PC-9 (cell line): ENCODE measurements around the gene OAF. TPM values are rescaled to one million over a fixed set of nuclear protein-coding genes. Genes with fewer than 3 reads are reported as not detected.

ENCODE experiments used
- BruUV-seq: library from RNA; stranded (reverse); fragments of 400-500 nt; replicated peaks from 2 replicates; lab custom pipeline; 2021; lab: Mats Ljungman, UMichigan
- CTCF ChIA-PET: fragments of 300-600 bp; sonication (Branson Sonifier 250); formaldehyde crosslinking; loops from one replicate; lab custom pipeline; 2022; ENCODE audit warnings: antibody characterized with exemption; lab: Charles Lee
- POLR2A ChIA-PET: fragments of 300-600 bp; sonication (Branson Sonifier 250); formaldehyde crosslinking; loops from one replicate; lab custom pipeline; 2022; ENCODE audit warnings: antibody characterized with exemption; ENCODE audit not compliant: unreplicated experiment; lab: Charles Lee
- DNase-seq, 2 experiments: peaks; one replicate each; pipeline versions ENCODE4 v3.0.0 to v3.0.0-alpha.2; 2015 to 2022; ENCODE audit warnings: mixed read lengths in 1 of 2
- H2AFZ ChIP-seq: fragments of 200-600 bp; sonication (generic); 2 replicates; pipeline ENCODE4 v1.8.1; 2017; ENCODE audit warnings: antibody characterized with exemption
- H3F3A ChIP-seq: fragments of 200-600 bp; sonication (generic); 2 replicates; pipeline ENCODE4 v1.8.1; 2017; ENCODE audit warnings: antibody characterized with exemption, mild to moderate bottlenecking, low read depth; ENCODE audit not compliant: insufficient read depth
- H3K27ac ChIP-seq: fragments of 200-600 bp; sonication (generic); 2 replicates; pipeline ENCODE4 v1.6.1; 2016; ENCODE audit warnings: mixed run types
- H3K27me3 ChIP-seq: fragments of 200-600 bp; sonication (generic); 2 replicates; pipeline ENCODE4 v1.6.1; 2016; ENCODE audit warnings: low read depth, mixed run types; ENCODE audit not compliant: insufficient read depth
- H3K36me3 ChIP-seq: fragments of 200-600 bp; sonication (generic); 2 replicates; pipeline ENCODE4 v1.6.1; 2016; ENCODE audit warnings: low read depth, mixed run types
- H3K4me1 ChIP-seq: fragments of 200-600 bp; sonication (generic); replicated peaks from 2 replicates; pipeline ENCODE4 v1.6.1; 2016; ENCODE audit warnings: mixed run types; ENCODE audit not compliant: insufficient read depth
- H3K4me2 ChIP-seq: fragments of 200-600 bp; sonication (generic); 2 replicates; pipeline ENCODE4 v1.6.1; 2017; ENCODE audit warnings: mixed run types
- H3K4me3 ChIP-seq: fragments of 200-600 bp; sonication (generic); 2 replicates; pipeline ENCODE4 v1.6.1; 2016; ENCODE audit warnings: mixed run types
- H3K79me2 ChIP-seq: fragments of 200-600 bp; sonication (generic); 2 replicates; pipeline ENCODE4 v1.6.1; 2017; ENCODE audit warnings: low read depth, mixed run types
- H3K9me2 ChIP-seq: fragments of 200-600 bp; sonication (generic); 2 replicates; pipeline ENCODE4 v1.8.1; 2017; ENCODE audit warnings: mild to moderate bottlenecking; ENCODE audit not compliant: insufficient read depth
- H3K9me3 ChIP-seq: fragments of 200-600 bp; sonication (generic); 2 replicates; pipeline ENCODE4 v1.8.1; 2016; ENCODE audit warnings: low read depth; ENCODE audit not compliant: insufficient read depth
- H4K20me1 ChIP-seq: fragments of 200-600 bp; sonication (generic); 2 replicates; pipeline ENCODE4 v1.8.1; 2017; ENCODE audit not compliant: insufficient read depth
- EZH2 ChIP-seq: fragments of 200-600 bp; sonication (generic); IDR thresholded peaks from 2 replicates; pipeline ENCODE4 v1.8.0; 2017; ENCODE audit warnings: antibody characterized with exemption, low read depth
- intact Hi-C: fragments of 100-400 bp; cut with micrococcal nuclease; formaldehyde crosslinking; loops from one replicate; pipeline ENCODE4 v1.10.0; 2022; ENCODE audit not compliant: unreplicated experiment
- total RNA-seq: library from RNA; stranded (reverse); gene quantifications from 2 replicates; pipeline ENCODE4 v1.2.3, GENCODE V29; 2021
- TF ChIP-seq, protein P1 (sequence below): fragments of 200-600 bp; sonication (generic); conservative IDR thresholded peaks from 2 replicates; pipeline ENCODE4 v1.6.1; 2017; ENCODE audit warnings: mixed run types, antibody characterized with exemption, mild to moderate bottlenecking, moderate library complexity

OAF gene
- total RNA-seq, 1 experiment from 2014 or later: 45.6 TPM

DNA sequence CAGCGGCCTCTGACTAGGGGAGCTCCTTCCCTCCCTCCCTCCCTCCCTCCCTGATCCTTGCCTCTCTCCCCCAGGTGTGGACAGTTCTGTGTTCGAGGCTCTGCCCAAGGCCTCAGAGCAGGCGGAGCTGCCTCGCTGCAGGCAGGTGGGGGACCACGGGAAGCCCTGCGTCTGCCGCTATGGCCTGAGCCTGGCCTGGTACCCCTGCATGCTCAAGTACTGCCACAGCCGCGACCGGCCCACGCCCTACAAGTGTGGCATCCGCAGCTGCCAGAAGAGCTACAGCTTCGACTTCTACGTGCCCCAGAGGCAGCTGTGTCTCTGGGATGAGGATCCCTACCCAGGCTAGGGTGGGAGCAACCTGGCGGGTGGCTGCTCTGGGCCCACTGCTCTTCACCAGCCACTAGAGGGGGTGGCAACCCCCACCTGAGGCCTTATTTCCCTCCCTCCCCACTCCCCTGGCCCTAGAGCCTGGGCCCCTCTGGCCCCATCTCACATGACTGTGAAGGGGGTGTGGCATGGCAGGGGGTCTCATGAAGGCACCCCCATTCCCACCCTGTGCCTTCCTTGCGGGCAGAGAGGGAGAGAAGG is 18.1 kb downstream of the OAF start:
- 0 out of 2 replicates have a peak, but pooled peaks cover 12% of the 10 kb centered on the region for H4K20me1 ChIP-seq
- peaks cover 17% of the 10 kb centered on the region; the same call in 1 of the 2 replicates for H3F3A ChIP-seq
- ChIA-PET POLR2A (no interaction called here), CTCF (no interaction called here)
- H3K9me2 ChIP-seq: no peaks in the 10 kb centered on the region
- 0 out of 2 replicates have a peak, but pooled peaks cover 1% of the 10 kb centered on the region for H3K36me3 ChIP-seq
- H3K27ac ChIP-seq: no peak overlapping the region
- H3K4me1 ChIP-seq: no peaks in the 10 kb centered on the region
- no peaks in the 10 kb centered on the region for H3K79me2 ChIP-seq
- no peak for DNase-seq
- no peak overlapping the region for H3K4me3 ChIP-seq
- H3K4me2 ChIP-seq: no peak overlapping the region
- no peak for TF ChIP-seq EZH2
- TF ChIP-seq, protein P1, sequence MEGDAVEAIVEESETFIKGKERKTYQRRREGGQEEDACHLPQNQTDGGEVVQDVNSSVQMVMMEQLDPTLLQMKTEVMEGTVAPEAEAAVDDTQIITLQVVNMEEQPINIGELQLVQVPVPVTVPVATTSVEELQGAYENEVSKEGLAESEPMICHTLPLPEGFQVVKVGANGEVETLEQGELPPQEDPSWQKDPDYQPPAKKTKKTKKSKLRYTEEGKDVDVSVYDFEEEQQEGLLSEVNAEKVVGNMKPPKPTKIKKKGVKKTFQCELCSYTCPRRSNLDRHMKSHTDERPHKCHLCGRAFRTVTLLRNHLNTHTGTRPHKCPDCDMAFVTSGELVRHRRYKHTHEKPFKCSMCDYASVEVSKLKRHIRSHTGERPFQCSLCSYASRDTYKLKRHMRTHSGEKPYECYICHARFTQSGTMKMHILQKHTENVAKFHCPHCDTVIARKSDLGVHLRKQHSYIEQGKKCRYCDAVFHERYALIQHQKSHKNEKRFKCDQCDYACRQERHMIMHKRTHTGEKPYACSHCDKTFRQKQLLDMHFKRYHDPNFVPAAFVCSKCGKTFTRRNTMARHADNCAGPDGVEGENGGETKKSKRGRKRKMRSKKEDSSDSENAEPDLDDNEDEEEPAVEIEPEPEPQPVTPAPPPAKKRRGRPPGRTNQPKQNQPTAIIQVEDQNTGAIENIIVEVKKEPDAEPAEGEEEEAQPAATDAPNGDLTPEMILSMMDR: peak; percentile 31; the same call in 1 of the 2 replicates
- intact Hi-C loops: loop anchor here (1.0 to 5.0 kb wide), 4 partner anchors 57 to 747 kb away; no protein-coding TSS in a partner anchor
- H3K9me3 ChIP-seq: no peaks in the 10 kb centered on the region
- no peak overlapping the region for H2AFZ ChIP-seq
- BruUV-seq: no TSS peak
- H3K27me3 ChIP-seq: no peaks in the 10 kb centered on the region

GRCh38 chr11:120229451-120230424 is 18.9 kb downstream of the OAF start:
- POLR2A ChIA-PET: no interaction called here
- H2AFZ ChIP-seq: no peak overlapping the region
- H3K9me2 ChIP-seq: no peaks in the 10 kb centered on the region
- H3F3A ChIP-seq: peaks cover 17% of the 10 kb centered on the region; the same call in 1 of the 2 replicates
- no peak for DNase-seq
- H4K20me1 ChIP-seq: 0 out of 2 replicates have a peak, but pooled peaks cover 6% of the 10 kb centered on the region
- H3K36me3 ChIP-seq: no peaks in the 10 kb centered on the region
- no peaks in the 10 kb centered on the region for H3K9me3 ChIP-seq
- intact Hi-C loops: loop anchor here (1.0 to 10.0 kb wide), 7 partner anchors 57 to 965 kb away; no protein-coding TSS in a partner anchor
- H3K27ac ChIP-seq: no peak overlapping the region
- H3K4me1 ChIP-seq: no peaks in the 10 kb centered on the region
- H3K79me2 ChIP-seq: no peaks in the 10 kb centered on the region
- H3K4me2 ChIP-seq: no peak overlapping the region
- no peak overlapping the region for H3K4me3 ChIP-seq
- H3K27me3 ChIP-seq: no peaks in the 10 kb centered on the region
- CTCF ChIA-PET: interaction anchor here (1.8 kb wide), 1 partner anchor 70 kb away, joined by 5 read pairs; no protein-coding TSS in a partner anchor
- no peak for TF ChIP-seq EZH2
- TF ChIP-seq, protein P1: peak; percentile 89
- TSS peak; percentile 35 for BruUV-seq

GRCh38 chr11:120230433-120231071 is 19.7 kb downstream of the OAF start:
- Histone ChIP-seq H2AFZ (no peak overlapping the region), H3F3A (peaks cover 21% of the 10 kb centered on the region; the same call in 1 of the 2 replicates), H3K9me2 (no peaks in the 10 kb centered on the region), H3K27ac (no peak overlapping the region), H3K4me2 (no peak overlapping the region), H3K4me1 (peaks cover under 1% of the 10 kb centered on the region; the same call in 1 of the 2 replicates), H3K9me3 (no peaks in the 10 kb centered on the region), H3K36me3 (no peaks in the 10 kb centered on the region), H3K79me2 (no peaks in the 10 kb centered on the region), H3K4me3 (no peak overlapping the region), H3K27me3 (no peaks in the 10 kb centered on the region), H4K20me1 (no peaks in the 10 kb centered on the region)
- intact Hi-C loops: loop anchor here (10.0 kb wide), 3 partner anchors 454 to 964 kb away; no protein-coding TSS in a partner anchor
- no TSS peak for BruUV-seq
- CTCF ChIA-PET: interaction anchor here (1.8 kb wide), 1 partner anchor 70 kb away, joined by 5 read pairs; no protein-coding TSS in a partner anchor
- no peak for DNase-seq
- TF ChIP-seq EZH2: no peak
- POLR2A ChIA-PET: no interaction called here
